Hepatocyte (in vitro differentiated cells): ENCODE data around the gene OR9Q1.

ENCODE experiments used
- EZH2 ChIP-seq: fragments of 200-600 bp; sonication (generic); IDR thresholded peaks from 2 replicates; pipeline ENCODE4 v1.6.1; 2016; ENCODE audit warnings: antibody characterized with exemption, mild to moderate bottlenecking, borderline replicate concordance
- TF ChIP-seq, protein P1 (sequence below): fragments of 200-600 bp; sonication (generic); IDR thresholded peaks from 2 replicates; pipeline ENCODE4 v1.5.1; 2016; ENCODE audit warnings: antibody characterized with exemption, mild to moderate bottlenecking; ENCODE audit not compliant: poor library complexity

DNA sequence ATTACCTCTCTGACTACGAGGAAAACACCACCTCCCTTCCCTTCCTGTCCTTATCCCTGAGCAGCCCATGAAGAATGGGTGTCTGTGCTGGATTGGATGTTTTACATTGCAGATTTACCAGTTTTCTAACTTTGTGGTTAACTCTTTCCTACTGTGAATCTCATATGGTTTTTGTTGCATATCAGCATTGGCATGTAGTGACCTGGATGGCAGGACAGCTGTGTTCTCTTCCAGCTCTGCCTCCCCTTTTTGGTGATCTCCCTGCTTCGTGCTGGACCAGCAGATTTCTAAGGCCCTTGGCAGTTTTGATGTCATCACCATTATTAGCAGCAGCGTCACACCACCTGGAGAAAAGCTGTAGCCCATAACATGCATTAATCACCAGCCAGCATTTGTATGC is 33.8 kb downstream of the OR9Q1 start:
- TF ChIP-seq, protein P1, sequence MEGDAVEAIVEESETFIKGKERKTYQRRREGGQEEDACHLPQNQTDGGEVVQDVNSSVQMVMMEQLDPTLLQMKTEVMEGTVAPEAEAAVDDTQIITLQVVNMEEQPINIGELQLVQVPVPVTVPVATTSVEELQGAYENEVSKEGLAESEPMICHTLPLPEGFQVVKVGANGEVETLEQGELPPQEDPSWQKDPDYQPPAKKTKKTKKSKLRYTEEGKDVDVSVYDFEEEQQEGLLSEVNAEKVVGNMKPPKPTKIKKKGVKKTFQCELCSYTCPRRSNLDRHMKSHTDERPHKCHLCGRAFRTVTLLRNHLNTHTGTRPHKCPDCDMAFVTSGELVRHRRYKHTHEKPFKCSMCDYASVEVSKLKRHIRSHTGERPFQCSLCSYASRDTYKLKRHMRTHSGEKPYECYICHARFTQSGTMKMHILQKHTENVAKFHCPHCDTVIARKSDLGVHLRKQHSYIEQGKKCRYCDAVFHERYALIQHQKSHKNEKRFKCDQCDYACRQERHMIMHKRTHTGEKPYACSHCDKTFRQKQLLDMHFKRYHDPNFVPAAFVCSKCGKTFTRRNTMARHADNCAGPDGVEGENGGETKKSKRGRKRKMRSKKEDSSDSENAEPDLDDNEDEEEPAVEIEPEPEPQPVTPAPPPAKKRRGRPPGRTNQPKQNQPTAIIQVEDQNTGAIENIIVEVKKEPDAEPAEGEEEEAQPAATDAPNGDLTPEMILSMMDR, result no peak
- no peak for TF ChIP-seq EZH2
